Stimulated activated CD4-positive, alpha-beta T cell treated with anti-CD3 and anti-CD28 coated beads, Interleukin-12 subunit alpha, Interleukin-12 subunit beta, amount 100 ng/mL, for 48 hours (primary cell): ENCODE results near the gene RCAN1.
"Not testable (repeated sequence)": the region's sequence is repeated elsewhere in the genome, so short reads cannot be mapped to it uniquely, and the experiment has no call there.

Source experiments
- DNase-seq, 3 donors: peaks; one replicate each; pipeline ENCODE4 v3.0.0-alpha.2; 2020; ENCODE audit warnings: low read depth in 2 of 3, low spot score in 1 of 3

Gene RCAN1

GRCh38 chr21:34519016-34519415 lies 95.9 kb downstream of the RCAN1 start:
- no peak for DNase-seq

- no peak for DNase-seq
These were observed 96.6 kb downstream of the RCAN1 start for GRCh38 chr21:34518301-34518700.

- DNase-seq: peak in 1 of 3 donors; percentile 11
These were observed 97.2 kb downstream of the RCAN1 start for GRCh38 chr21:34517491-34518245.

- DNase-seq: no peak
These were observed 97.9 kb downstream of the RCAN1 start for GRCh38 chr21:34517039-34517438.

GRCh38 chr21:34514576-34515115 lies 100.3 kb downstream of the RCAN1 start:
- no peak for DNase-seq

GRCh38 chr21:34513129-34513675 lies 101.7 kb downstream of the RCAN1 start:
- no peak for DNase-seq

GRCh38 chr21:34511787-34512455 lies 103.0 kb downstream of the RCAN1 start, which contains the start of gene KCNE1:
KCNE1 (minus strand) TSS chr21:34512210; CDS start chr21:34449634, 62,576 bp downstream.
- no peak for DNase-seq

GRCh38 chr21:34511181-34511580 lies 103.7 kb downstream of the RCAN1 start:
- no peak for DNase-seq

GRCh38 chr21:34510148-34511142 lies 104.5 kb downstream of the RCAN1 start:
- DNase-seq: peak; percentile 48 to 58 (median 49)

GRCh38 chr21:34509151-34509550 lies 105.8 kb downstream of the RCAN1 start:
- DNase-seq: no peak

- no peak for DNase-seq
These were observed 110.3 kb downstream of the RCAN1 start for GRCh38 chr21:34504595-34504994.

- DNase-seq: no peak
These were observed 112.3 kb downstream of the RCAN1 start for GRCh38 chr21:34502480-34503106.

- no peak for DNase-seq
These were observed 113.2 kb downstream of the RCAN1 start for GRCh38 chr21:34501716-34502115.

- no peak for DNase-seq
These were observed 114.7 kb downstream of the RCAN1 start for GRCh38 chr21:34500191-34500590.

- no peak for DNase-seq
These were observed 115.8 kb downstream of the RCAN1 start for GRCh38 chr21:34499116-34499515.

GRCh38 chr21:34498623-34499022 lies 116.3 kb downstream of the RCAN1 start:
- DNase-seq: no peak

GRCh38 chr21:34483854-34484253 lies 131.1 kb downstream of the RCAN1 start:
- not testable (repeated sequence) for DNase-seq

GRCh38 chr21:34483435-34483834 lies 131.5 kb downstream of the RCAN1 start:
- not testable (repeated sequence) for DNase-seq

GRCh38 chr21:34467333-34467732 lies 147.6 kb downstream of the RCAN1 start:
- DNase-seq: not testable (repeated sequence)
